Right kidney (tissue), 1 donor: ENCODE data around the gene C2orf72.
"Not testable (repeated sequence)": the region's sequence is repeated elsewhere in the genome, so short reads cannot be mapped to it uniquely, and the experiment has no call there.

Experiments
- DNase-seq: peaks from one replicate; pipeline ENCODE4 v3.0.0-alpha.2; 2016

C2orf72 gene

GRCh38 chr2:231043796-231044195, 6.5 kb downstream of the C2orf72 start:
- DNase-seq = no peak

DNA sequence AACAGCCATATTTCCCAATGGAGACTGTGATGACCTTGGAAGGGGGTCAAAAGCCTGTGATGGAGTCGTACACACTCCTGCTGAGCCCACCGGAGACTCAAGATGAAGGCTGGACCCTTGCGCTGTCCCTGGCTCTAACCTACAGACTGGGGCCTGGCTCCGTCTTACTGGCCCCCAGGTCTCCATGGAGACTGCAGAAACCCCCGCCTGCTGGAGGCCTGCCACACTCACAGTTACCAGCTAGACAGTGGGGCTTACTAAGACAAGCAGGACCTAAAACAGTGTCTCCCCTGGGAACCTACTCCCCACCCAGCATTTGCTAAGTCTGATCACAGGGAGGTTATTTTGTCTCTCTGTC, 9.6 kb downstream of the C2orf72 start:
- DNase-seq = no peak

DNA sequence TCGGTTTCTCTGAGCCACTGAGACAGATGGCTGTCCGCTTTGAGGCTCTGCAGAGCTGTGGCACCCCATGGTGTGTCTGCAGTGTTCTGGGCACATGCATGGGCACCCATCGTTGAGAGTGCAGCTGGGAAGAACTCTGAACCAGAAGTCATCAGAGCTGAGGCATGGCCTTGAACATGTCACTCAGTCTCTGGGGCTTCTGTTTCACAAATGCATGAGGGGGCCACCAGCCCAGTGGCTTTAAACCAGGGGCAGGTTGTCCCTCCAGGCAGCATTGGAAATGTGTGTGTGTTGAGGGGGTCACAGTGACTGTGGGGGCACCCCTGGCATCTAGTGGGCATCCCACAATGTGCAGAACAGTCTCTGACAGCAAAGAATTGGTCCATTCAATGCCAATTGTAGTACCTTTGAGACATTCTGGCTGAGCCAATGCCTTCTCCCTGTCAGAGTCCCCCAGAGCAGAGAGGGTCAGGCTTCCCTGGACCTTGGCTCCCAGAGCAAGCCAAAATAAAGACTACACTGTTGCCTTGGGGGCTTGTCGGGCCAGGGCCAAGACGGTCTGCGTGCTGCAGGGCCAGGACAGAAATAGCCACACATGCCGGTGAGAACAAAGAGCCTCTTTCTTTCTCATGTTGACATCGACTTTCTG, 10.1 kb downstream of the C2orf72 start:
- no peak for DNase-seq

DNA sequence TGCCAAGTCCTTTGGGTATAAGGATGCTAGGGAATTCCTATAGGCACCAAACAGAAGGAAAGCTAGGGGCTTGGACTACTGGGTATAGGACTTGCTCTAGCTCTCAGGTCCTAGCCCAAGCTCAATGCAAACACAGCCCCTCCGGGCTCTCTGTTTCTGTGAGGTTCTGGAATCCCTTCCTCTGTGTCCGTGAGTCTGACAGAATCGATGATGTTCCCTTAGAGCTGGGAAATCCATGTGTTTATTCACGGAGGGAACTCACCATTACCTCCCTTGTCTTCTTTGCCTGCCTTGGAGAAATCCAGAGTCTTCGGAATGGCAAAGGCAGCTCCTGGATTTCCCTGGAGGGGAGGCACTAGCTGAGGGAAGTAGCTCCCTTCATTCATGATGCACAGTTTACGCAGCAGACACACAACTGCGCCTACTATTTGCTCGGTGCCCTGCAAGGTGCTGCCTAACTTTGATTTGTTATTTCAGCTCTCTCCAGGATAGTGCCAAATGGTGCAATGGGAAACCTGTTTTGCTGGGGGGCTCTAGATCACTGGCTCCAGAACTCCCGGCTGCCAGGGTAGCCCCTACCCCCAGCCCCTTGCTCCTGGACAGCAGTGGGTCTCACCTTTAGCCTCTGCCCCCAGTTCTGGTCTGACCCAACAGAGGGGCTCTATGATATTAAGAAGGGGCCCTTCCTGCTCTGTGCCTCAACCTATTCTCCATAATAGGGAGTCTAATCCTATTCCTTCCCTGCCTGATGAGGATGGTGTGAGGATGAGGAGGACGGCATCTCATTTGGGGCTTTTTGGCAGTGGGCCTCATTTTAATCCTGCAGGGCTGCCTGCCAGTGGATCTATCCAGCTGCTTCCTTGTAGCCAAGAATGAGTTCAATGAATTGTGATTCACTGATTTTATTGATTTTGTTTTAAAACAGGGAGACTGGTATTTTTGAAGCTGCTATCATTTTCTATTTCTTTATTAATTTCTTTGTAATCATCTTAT, 10.9 kb downstream of the C2orf72 start:
- DNase-seq = no peak

- DNase-seq = no peak
Observed at GRCh38 chr2:231049286-231050017, 12.1 kb downstream of the C2orf72 start.

DNA sequence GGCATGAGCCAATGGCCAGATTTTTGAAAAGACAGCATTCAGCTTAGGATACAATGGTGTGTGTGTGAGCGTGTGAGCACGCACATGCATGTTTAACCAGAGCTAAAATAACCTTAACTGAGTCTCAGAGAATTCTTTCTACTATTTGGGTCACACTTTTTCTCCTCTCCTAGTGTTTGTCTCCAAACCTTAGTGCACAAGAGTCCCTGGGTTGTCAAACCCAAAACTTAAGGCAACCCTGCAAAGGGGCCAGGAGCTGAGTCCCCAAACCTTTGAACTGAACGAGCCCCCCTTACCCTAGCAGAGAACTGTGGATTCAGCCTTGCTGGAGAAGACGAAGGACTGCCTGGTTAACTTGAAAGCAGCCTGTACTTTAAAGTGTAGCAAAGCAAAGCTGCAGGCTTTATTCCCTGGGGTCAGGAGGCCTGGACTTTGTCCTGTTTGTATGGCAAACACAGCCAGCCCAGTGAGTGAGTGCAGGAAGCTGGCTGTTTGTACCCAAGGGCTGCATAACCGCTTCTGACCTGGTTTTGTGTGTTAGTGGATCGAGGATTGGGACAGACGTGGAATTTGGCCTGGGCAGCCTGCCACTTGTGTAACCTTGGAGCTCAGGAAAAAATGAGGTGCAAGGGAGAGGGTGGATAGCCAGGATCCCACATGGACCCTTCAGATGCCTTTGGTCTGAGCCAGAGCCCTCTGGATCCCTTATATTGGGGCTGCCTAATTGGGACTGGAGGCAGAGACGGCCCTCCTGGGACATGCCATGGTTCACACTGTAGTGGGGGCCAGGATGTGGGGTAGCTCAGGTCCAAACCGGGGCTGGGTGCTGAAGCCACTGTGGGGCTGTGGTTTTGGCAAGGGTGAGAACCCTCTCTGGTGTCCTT, 12.9 kb downstream of the C2orf72 start:
- no peak for DNase-seq

- no peak for DNase-seq
Observed at GRCh38 chr2:231051116-231051515, 13.8 kb downstream of the C2orf72 start.

DNA sequence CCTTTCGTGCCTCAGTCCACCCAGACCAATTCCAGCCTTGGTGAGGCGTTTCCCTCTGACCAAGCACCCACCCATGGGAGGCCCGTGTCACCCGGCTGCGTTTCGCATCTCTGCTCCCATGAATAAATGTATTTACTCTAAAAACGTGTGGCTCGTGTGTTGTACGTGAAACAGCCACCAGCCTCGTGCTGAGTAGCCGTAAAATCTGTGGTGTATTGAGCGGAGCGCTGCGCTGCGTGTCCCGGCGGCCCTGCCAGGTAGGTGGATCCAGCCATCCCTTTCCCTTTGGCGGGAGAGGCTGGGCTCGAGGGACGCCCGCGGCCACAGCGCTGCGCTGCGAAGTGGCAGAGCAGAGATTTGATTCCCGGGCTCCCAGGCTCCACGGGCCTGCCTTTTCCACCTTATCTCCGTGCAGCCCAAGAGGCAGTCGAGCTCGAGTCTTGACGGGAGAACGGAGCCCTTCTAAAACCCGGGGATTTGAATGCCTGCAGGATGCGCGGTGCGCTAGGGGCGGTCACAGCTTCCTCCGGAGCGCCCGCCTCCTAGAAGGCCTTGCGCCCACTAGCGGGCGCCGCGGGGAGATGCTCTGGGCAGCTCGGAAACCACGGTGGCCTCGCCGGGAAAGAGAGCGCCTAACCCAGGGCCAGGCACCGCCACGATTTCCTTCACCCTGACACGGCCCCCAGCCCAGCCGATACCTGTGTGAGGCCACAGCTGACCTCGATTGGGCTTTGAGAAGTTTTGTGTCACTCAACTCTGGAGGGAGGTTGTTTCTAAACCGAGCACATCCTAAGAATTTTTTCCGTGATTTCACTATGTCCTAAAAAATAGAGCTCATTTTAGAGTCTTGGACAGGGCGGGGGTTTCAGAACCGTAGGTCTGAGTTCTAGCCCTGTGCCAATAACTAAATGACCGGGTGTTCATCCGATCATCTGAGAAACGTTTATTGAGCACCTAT, 15.4 kb downstream of the C2orf72 start:
- DNase-seq = peak; percentile 93

GRCh38 chr2:231053846-231054245, 16.5 kb downstream of the C2orf72 start:
- no peak for DNase-seq

- peak; percentile 99 for DNase-seq
Observed at GRCh38 chr2:231056453-231057416, 19.4 kb downstream of the C2orf72 start, which contains the start of gene PSMD1. Gene PSMD1, plus strand, starts transcription at chr2:231056867. Its CDS starts 159 bp downstream, at chr2:231057026.

DNA sequence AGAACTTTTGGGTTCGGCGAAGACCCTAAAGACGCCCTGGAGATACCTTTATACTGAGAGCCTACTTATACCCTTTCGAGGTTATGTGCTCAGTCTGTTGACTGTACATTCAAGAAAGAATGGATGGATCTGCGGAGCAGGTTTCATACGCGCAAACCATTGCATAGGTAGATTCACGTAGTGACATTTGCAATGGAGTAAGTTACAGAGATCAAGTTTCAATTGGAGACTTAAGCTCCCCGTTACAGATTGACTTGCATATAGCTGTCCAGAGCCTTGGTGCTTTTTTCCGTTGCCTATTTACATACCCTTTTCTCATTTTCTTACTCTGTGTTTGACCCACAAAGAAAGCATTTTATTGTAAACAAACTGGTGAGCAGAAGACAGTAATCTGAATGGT, 20.3 kb downstream of the C2orf72 start:
- no peak for DNase-seq

DNA sequence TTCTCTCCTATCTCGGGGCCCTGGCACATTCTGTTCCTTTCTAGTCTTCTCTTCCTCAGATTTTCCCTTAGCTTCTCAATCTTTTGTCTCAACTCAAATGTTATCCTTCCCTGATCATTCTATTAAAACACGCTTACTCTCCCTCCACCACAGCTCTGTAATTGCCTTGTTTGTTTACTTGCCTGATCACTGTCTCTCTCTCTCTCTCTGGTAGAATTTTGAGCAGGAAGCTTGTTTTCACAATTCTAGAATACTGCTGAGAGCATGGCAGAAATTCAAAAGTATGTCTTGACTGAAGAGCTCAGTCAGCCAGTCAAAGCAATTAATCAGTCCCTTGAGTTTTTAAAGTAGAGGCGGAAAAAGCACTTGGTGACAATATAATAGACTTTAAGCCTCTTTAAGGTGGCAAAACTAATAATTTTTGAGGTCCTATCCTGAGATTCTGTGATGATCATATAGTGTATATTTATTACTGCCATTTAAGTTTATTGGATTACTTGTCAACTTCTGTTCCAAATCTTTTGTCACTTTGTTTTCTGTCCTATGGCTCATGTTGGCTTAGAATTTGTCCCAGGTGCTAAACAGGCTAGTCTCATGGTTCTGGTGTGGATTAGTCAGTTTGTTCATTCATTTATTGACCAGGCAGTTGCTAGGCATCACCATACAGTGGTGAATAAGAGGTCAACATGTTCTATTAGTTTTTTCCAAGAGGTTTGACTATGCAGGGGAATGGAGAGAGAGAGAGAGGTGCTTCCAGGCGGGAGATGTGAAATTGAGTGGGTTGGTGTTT, 21.6 kb downstream of the C2orf72 start:
- DNase-seq = no peak

DNA sequence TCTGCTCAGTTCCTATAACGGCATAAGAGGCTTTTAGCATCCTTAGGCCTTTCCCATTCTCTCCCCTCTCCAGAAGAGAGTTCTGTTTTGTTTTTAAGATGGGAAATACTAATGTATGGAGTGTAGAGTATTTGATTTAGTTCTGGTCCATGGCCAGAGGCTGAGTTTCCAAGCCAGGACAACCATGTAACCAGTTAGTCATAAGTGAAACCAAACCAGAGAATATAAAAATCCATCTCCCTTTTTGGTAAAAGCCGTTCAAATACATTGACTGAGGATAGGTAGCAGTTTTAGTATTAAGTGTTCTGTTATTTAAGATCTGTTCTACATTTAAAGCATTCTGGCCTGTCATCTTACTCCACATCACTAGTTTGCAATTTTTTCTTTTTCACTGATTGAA, 22.4 kb downstream of the C2orf72 start:
- DNase-seq = no peak

DNA sequence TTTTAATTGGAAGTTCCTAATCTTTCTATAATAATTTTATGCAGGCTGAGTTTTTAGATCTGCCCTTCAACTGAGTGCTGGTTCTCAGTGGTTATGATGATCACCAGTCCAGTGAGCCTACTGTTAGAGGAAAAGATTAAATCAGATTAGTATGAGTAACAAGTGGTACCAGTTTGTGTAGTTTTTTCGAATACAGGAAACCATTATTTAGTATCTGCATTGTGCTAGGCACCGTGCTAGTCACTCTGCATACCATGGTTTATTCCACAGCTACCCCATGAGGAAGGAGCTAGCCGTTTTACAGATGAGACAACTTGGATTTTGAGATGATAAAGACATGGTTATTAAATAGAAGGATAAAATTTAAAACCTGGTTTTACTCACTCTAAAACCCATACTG, 25.5 kb downstream of the C2orf72 start:
- DNase-seq = no peak

DNA sequence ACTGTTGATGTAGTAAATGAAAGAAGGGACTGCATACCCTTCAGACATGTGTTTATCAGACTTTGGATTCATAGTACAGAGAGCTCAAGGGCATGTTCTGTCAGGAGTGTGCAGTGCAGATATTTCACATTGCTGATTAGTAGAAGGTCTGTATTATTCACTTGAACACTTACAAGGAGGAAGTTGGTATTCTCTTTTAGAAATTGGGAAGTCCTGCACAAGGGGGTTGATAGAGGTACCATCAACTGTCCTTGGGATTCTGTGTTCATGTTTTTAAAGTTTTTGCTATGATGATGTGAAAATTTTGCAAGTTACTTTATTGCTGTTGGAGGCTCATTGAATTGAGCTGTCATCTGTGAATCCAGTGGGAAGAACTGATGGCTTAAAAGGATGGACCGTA, 26.0 kb downstream of the C2orf72 start:
- DNase-seq = no peak

GRCh38 chr2:231065966-231066365, 28.6 kb downstream of the C2orf72 start:
- DNase-seq = no peak

DNA sequence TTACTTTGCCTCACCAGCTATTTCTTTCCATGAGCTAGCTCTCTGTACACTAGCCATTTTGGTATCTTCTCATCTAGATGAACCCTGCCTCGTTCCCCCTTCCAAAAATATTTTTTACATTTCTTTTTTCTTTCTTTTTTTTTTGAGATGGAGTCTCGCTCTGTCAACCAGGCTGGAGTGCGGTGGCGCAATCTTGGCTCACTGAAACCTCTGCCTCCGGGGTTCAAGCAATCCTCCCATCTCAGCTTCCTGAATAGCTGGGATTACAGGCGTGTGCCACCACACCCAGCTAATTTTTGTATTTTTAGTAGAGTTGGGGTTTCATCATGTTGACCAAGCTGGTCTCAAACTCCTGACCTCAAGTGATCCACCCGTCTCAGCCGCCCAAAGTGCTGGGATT, 30.2 kb downstream of the C2orf72 start:
- not testable (repeated sequence) for DNase-seq

DNA sequence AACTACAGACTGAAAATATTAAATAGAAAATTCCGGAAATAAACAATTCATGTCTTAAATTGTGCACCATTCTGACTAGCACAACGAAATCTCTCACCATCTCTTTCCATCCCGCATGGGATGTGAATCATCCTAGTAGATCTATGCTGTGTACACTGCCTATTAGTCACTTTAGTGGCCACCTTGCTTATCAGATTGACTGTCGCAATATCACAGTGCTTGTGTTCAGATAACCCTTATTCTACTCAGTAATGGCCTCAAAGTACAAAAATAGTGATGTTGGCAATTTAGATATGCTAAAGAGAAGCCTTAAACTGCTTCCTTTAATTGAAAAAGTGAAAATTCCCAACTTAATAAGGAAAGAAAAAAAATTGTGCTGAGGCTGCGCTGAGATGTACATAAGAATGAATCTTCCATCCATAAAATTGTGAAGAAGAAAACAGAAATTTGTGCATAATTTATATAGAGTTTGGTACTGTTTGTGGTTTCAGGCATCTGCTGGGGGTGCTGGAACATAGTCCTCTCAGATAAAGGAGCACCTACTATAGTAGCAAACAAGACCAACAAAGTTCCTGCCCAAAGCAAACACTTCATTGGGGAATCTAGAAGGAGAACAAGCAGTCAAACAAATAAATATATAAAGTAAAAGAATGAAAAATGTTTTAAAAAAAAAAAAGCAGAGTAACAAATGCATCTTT, 31.4 kb downstream of the C2orf72 start:
- no peak for DNase-seq
